GM23338 (cell line): Measurements from ENCODE around the gene CDAN1. TPM values are rescaled to one million over a fixed set of nuclear protein-coding genes. Genes with fewer than 3 reads are reported as not detected.
A peak's percentile ranks its signal among the peaks of the same experiment; 100 is the strongest.

Experiments
- ATAC-seq: fragments of 200-7000 bp; cut with Tn5 transposase; 3 replicates; pipeline ENCODE4 v1.9.1; 2020
- DNase-seq: peaks from one replicate; pipeline ENCODE4 v3.0.0-alpha.2; 2015; ENCODE audit warnings: low spot score
- H2AFZ ChIP-seq: fragments of 200-600 bp; sonication (generic); 2 replicates; pipeline ENCODE4 v1.8.0; 2016; ENCODE audit warnings: antibody characterized with exemption, mild to moderate bottlenecking, moderate library complexity
- H3F3A ChIP-seq: fragments of 200-600 bp; sonication (generic); replicated peaks from 2 replicates; pipeline ENCODE4 v1.8.0; 2017; ENCODE audit warnings: antibody characterized with exemption, mixed run types, low read depth
- H3K27ac ChIP-seq: fragments of 200-600 bp; sonication (generic); 2 replicates; pipeline ENCODE4 v1.6.1; 2016; ENCODE audit warnings: low read depth
- H3K27me3 ChIP-seq: fragments of 200-600 bp; sonication (generic); 2 replicates; pipeline ENCODE4 v1.8.0; 2016; ENCODE audit warnings: mild to moderate bottlenecking, mixed run types, moderate library complexity; ENCODE audit not compliant: insufficient read depth
- H3K36me3 ChIP-seq: fragments of 200-600 bp; sonication (generic); 2 replicates; pipeline ENCODE4 v1.8.0; 2016; ENCODE audit warnings: mild to moderate bottlenecking; ENCODE audit not compliant: insufficient read depth
- H3K4me1 ChIP-seq: fragments of 200-600 bp; sonication (generic); 2 replicates; pipeline ENCODE4 v1.8.0; 2016; ENCODE audit warnings: mild to moderate bottlenecking, moderate library complexity; ENCODE audit not compliant: insufficient read depth
- H3K4me2 ChIP-seq: fragments of 200-600 bp; sonication (generic); 2 replicates; pipeline ENCODE4 v1.7.1; 2017; ENCODE audit warnings: mixed run types
- H3K4me3 ChIP-seq: fragments of 200-600 bp; sonication (generic); 2 replicates; pipeline ENCODE4 v1.6.1; 2016; ENCODE audit warnings: mixed run types
- H3K79me2 ChIP-seq: fragments of 200-600 bp; sonication (generic); replicated peaks from 2 replicates; pipeline ENCODE4 v1.8.0; 2017; ENCODE audit warnings: mild to moderate bottlenecking; ENCODE audit not compliant: insufficient read depth
- H3K9me2 ChIP-seq: fragments of 200-600 bp; sonication (generic); 2 replicates; pipeline ENCODE4 v1.8.0; 2017; ENCODE audit not compliant: insufficient read depth
- H4K20me1 ChIP-seq: fragments of 200-600 bp; sonication (generic); replicated peaks from 2 replicates; pipeline ENCODE4 v1.8.0; 2017; ENCODE audit warnings: mild to moderate bottlenecking; ENCODE audit not compliant: insufficient read depth
- H3K27ac Mint-ChIP-seq: 2 replicates; pipeline ENCODE4 v1.8.0; 2020; ENCODE audit warnings: inconsistent platforms, mild to moderate bottlenecking, moderate library complexity, mixed read lengths
- H3K27me3 Mint-ChIP-seq: 3 replicates; pipeline ENCODE4 v1.8.0; 2022; ENCODE audit warnings: low read depth, mild to moderate bottlenecking, moderate library complexity, mixed read lengths, inconsistent platforms; ENCODE audit not compliant: insufficient read depth, poor library complexity
- H3K36me3 Mint-ChIP-seq: 3 replicates; pipeline ENCODE4 v1.8.0; 2021; ENCODE audit warnings: low read depth, mild to moderate bottlenecking, inconsistent platforms, moderate library complexity, mixed read lengths
- H3K4me1 Mint-ChIP-seq: 3 replicates; pipeline ENCODE4 v1.8.0; 2020; ENCODE audit warnings: mild to moderate bottlenecking, inconsistent platforms, mixed read lengths
- H3K4me3 Mint-ChIP-seq: 3 replicates; pipeline ENCODE4 v1.8.0; 2021; ENCODE audit warnings: moderate library complexity, mild to moderate bottlenecking, inconsistent platforms, mixed read lengths
- H3K9me3 Mint-ChIP-seq: 3 replicates; pipeline ENCODE4 v1.8.0; 2020; ENCODE audit warnings: moderate library complexity, mild to moderate bottlenecking, inconsistent platforms, mixed read lengths
- JUNB ChIP-seq: IDR thresholded peaks from one replicate; pipeline ENCODE4 v1.6.1; 2016; ENCODE audit warnings: antibody characterized with exemption; ENCODE audit not compliant: unreplicated experiment
- NANOG ChIP-seq: IDR thresholded peaks from 2 replicates; pipeline ENCODE4 v1.6.1; 2016; ENCODE audit warnings: antibody characterized with exemption, borderline replicate concordance
- STAT1 ChIP-seq: IDR thresholded peaks from one replicate; pipeline ENCODE4 v1.6.1; 2016; ENCODE audit warnings: antibody characterized with exemption; ENCODE audit not compliant: unreplicated experiment
- polyA plus RNA-seq: library from polyadenylated mRNA; unstranded; fragments of >200 nt; fragmentation: Nextera tagmentation; extraction: Ambion mirVana; gene quantifications from 2 replicates; pipeline ENCODE4 v1.2.1, GENCODE V29; 2016
- total RNA-seq: library from RNA; depleted of rRNA; stranded (reverse); fragments of >200 nt; shearing (Covaris generic); gene quantifications from 2 replicates; pipeline ENCODE4 v1.2.3, GENCODE V29; 2014
- TF ChIP-seq, protein P1 (sequence below): fragments of 250-450 bp; sonication (Bioruptor Pico); IDR thresholded peaks from 2 replicates; pipeline ENCODE4 v1.5.0; 2020; ENCODE audit warnings: mild to moderate bottlenecking, moderate library complexity
- TF ChIP-seq, protein P2 (sequence below), 2 experiments: fragments of 200-600 bp in 1 of 2; sonication (generic) in 1 of 2; conservative IDR thresholded peaks; 2 replicates each; pipeline versions ENCODE4 v1.5.1 to v1.6.1; 2016 to 2017; ENCODE audit warnings: antibody characterized with exemption in 2 of 2, low read depth in 2 of 2, mild to moderate bottlenecking in 2 of 2, moderate library complexity in 1 of 2
- TF ChIP-seq, protein P3 (sequence below): IDR thresholded peaks from 2 replicates; pipeline ENCODE4 v1.6.1; 2016; ENCODE audit warnings: antibody characterized with exemption

CDAN1 gene
- total and polyA plus RNA-seq, 2 experiments from 2014 or later = 6.0 to 14.7 TPM

DNA sequence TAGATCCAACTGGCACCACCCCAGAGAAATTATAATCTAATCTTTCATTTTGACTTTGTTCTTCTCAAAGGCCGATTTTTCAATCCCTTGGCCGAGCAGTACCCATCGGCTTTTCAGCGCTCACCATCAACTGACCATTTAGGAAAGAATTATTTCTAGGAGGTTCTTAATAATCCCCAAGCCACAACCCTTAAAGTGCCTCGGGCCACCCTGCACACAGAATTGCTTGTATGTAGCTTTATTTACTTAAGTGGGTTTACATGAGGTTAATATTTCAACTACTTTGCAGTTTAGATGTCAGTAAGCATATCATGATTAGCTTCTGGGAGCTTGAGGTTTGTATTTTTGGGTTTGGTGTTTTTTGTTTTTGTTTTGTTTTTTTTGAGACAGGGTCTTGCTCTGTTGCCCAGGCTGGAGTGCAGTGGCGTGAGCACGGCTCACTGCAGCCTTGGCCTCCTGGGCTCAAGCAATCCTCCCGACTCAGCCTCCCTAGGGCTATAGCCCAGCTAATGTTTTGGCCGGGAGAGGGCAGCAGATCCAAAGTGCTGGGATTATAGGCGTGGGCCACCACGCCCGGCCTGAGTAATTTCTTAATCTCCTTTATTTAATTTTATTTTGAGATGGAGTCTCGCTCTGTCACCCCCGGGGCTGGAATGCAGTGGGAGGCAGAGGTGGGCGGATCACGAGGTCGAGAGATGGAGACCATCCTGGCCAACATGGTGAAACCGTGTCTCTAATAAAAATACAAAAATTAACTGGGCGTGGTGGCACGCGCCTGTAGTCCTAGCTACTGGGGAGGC, 801 bp upstream of the CDAN1 start:
- Histone ChIP-seq H3K79me2 (0 out of 2 replicates have a peak, but pooled peaks cover 3% of the 10 kb centered on the region), H3K4me2 (peak overlapping the region; percentile 93), H3K4me3 (peak overlapping the region; percentile 91), H3K27me3 (no peaks in the 10 kb centered on the region), H3F3A (no peaks in the 10 kb centered on the region), H3K36me3 (0 out of 2 replicates have a peak, but pooled peaks cover 9% of the 10 kb centered on the region), H4K20me1 (no peaks in the 10 kb centered on the region; the same call in 1 of the 2 replicates), H3K4me1 (peaks cover 6% of the 10 kb centered on the region; the same call in 1 of the 2 replicates), H3K9me2 (no peaks in the 10 kb centered on the region), H3K27ac (peak overlapping the region; percentile 86), H2AFZ (peak overlapping the region; percentile 99)
- Mint-ChIP-seq H3K4me1 (peaks cover 9% of the 10 kb centered on the region; the same call in 2 of the 3 replicates), H3K36me3 (peaks cover 23% of the 10 kb centered on the region), H3K9me3 (no peaks in the 10 kb centered on the region), H3K4me3 (peak overlapping the region; percentile 76), H3K27ac (no peak overlapping the region; the same call in 1 of the 2 replicates), H3K27me3 (peaks cover 9% of the 10 kb centered on the region)
- TF ChIP-seq, protein P1, sequence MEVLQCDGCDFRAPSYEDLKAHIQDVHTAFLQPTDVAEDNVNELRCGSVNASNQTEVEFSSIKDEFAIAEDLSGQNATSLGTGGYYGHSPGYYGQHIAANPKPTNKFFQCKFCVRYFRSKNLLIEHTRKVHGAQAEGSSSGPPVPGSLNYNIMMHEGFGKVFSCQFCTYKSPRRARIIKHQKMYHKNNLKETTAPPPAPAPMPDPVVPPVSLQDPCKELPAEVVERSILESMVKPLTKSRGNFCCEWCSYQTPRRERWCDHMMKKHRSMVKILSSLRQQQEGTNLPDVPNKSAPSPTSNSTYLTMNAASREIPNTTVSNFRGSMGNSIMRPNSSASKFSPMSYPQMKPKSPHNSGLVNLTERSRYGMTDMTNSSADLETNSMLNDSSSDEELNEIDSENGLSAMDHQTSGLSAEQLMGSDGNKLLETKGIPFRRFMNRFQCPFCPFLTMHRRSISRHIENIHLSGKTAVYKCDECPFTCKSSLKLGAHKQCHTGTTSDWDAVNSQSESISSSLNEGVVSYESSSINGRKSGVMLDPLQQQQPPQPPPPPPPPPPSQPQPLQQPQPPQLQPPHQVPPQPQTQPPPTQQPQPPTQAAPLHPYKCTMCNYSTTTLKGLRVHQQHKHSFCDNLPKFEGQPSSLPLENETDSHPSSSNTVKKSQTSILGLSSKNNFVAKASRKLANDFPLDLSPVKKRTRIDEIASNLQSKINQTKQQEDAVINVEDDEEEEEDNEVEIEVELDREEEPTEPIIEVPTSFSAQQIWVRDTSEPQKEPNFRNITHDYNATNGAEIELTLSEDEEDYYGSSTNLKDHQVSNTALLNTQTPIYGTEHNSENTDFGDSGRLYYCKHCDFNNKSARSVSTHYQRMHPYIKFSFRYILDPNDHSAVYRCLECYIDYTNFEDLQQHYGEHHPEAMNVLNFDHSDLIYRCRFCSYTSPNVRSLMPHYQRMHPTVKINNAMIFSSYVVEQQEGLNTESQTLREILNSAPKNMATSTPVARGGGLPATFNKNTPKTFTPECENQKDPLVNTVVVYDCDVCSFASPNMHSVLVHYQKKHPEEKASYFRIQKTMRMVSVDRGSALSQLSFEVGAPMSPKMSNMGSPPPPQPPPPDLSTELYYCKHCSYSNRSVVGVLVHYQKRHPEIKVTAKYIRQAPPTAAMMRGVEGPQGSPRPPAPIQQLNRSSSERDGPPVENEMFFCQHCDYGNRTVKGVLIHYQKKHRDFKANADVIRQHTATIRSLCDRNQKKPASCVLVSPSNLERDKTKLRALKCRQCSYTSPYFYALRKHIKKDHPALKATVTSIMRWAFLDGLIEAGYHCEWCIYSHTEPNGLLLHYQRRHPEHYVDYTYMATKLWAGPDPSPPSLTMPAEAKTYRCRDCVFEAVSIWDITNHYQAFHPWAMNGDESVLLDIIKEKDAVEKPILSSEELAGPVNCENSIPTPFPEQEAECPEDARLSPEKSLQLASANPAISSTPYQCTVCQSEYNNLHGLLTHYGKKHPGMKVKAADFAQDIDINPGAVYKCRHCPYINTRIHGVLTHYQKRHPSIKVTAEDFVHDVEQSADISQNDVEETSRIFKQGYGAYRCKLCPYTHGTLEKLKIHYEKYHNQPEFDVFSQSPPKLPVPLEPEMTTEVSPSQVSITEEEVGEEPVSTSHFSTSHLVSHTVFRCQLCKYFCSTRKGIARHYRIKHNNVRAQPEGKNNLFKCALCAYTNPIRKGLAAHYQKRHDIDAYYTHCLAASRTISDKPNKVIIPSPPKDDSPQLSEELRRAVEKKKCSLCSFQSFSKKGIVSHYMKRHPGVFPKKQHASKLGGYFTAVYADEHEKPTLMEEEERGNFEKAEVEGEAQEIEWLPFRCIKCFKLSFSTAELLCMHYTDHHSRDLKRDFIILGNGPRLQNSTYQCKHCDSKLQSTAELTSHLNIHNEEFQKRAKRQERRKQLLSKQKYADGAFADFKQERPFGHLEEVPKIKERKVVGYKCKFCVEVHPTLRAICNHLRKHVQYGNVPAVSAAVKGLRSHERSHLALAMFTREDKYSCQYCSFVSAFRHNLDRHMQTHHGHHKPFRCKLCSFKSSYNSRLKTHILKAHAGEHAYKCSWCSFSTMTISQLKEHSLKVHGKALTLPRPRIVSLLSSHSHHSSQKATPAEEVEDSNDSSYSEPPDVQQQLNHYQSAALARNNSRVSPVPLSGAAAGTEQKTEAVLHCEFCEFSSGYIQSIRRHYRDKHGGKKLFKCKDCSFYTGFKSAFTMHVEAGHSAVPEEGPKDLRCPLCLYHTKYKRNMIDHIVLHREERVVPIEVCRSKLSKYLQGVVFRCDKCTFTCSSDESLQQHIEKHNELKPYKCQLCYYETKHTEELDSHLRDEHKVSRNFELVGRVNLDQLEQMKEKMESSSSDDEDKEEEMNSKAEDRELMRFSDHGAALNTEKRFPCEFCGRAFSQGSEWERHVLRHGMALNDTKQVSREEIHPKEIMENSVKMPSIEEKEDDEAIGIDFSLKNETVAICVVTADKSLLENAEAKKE (CRISPR knock-in tag) = no peak
- no peak for TF ChIP-seq STAT1
- TF ChIP-seq, protein P2, sequence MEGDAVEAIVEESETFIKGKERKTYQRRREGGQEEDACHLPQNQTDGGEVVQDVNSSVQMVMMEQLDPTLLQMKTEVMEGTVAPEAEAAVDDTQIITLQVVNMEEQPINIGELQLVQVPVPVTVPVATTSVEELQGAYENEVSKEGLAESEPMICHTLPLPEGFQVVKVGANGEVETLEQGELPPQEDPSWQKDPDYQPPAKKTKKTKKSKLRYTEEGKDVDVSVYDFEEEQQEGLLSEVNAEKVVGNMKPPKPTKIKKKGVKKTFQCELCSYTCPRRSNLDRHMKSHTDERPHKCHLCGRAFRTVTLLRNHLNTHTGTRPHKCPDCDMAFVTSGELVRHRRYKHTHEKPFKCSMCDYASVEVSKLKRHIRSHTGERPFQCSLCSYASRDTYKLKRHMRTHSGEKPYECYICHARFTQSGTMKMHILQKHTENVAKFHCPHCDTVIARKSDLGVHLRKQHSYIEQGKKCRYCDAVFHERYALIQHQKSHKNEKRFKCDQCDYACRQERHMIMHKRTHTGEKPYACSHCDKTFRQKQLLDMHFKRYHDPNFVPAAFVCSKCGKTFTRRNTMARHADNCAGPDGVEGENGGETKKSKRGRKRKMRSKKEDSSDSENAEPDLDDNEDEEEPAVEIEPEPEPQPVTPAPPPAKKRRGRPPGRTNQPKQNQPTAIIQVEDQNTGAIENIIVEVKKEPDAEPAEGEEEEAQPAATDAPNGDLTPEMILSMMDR (conservative IDR thresholded peaks at IDR 0.05; ENCODE audit: low read depth in 2 of 2) = peak; percentile 29 to 54
- no peak for TF ChIP-seq JUNB
- TF ChIP-seq NANOG = no peak
- TF ChIP-seq, protein P3, sequence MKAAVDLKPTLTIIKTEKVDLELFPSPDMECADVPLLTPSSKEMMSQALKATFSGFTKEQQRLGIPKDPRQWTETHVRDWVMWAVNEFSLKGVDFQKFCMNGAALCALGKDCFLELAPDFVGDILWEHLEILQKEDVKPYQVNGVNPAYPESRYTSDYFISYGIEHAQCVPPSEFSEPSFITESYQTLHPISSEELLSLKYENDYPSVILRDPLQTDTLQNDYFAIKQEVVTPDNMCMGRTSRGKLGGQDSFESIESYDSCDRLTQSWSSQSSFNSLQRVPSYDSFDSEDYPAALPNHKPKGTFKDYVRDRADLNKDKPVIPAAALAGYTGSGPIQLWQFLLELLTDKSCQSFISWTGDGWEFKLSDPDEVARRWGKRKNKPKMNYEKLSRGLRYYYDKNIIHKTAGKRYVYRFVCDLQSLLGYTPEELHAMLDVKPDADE = no peak
- no peak for ATAC-seq
- DNase-seq = no peak
